Panc1 (cell line): ENCODE results near the gene PTPN18.

Source experiments
- CTCF ChIP-seq: fragments of 450-650 bp; IDR thresholded peaks from 2 replicates; pipeline ENCODE4 v1.5.1; 2017; ENCODE audit warnings: mild to moderate bottlenecking
- POLR2AphosphoS5 ChIP-seq: IDR thresholded peaks from 2 replicates; pipeline ENCODE4 v1.6.1; 2012; ENCODE audit warnings: mild to moderate bottlenecking, low read depth, low read length, moderate library complexity

- no peak for TF ChIP-seq POLR2AphosphoS5
- no peak for TF ChIP-seq CTCF
These were observed 18.0 kb upstream of the PTPN18 start for GRCh38 chr2:130337735-130338325.
